Common myeloid progenitor, CD34-positive (primary cell): Measurements from ENCODE around the gene COX18.

ENCODE experiments used
- CTCF ChIA-PET: fragments of 350-600 bp; sonication (Branson Sonifier 250); formaldehyde crosslinking; loops from one replicate; lab custom pipeline; 2021; ENCODE audit warnings: antibody characterized with exemption; lab: Charles Lee
- POLR2A ChIA-PET: fragments of 350-600 bp; sonication (Branson Sonifier 250); formaldehyde crosslinking; loops from one replicate; lab custom pipeline; 2021; ENCODE audit warnings: antibody characterized with exemption; lab: Charles Lee
- DNase-seq, 3 donors: peaks; one replicate each; pipeline versions ENCODE4 v3.0.0 to v3.0.0-alpha.2; 2013
- H3K27ac ChIP-seq, 2 experiments: 1 replicate in 1 of 2; 2 replicates in 1 of 2; pipeline ENCODE4 v1.7.0; 2013; ENCODE audit warnings: inconsistent platforms in 2 of 2, low read length in 2 of 2, mild to moderate bottlenecking in 2 of 2, low read depth in 1 of 2, moderate library complexity in 1 of 2; ENCODE audit not compliant: severe bottlenecking in 2 of 2, insufficient read depth in 1 of 2, poor library complexity in 1 of 2
- H3K27me3 ChIP-seq, 5 experiments: replicated peaks in 2 of 5; 1 replicate in 3 of 5; 2 replicates in 2 of 5; pipeline versions ENCODE4 v1.6.1 to v1.7.0; 2013; ENCODE audit warnings: low read length in 4 of 5, mild to moderate bottlenecking in 2 of 5, moderate library complexity in 2 of 5, inconsistent platforms in 1 of 5; ENCODE audit not compliant: insufficient read depth in 5 of 5, control insufficient read depth in 4 of 5
- H3K36me3 ChIP-seq, 4 experiments: 1 replicate in 2 of 4; 2 replicates in 2 of 4; pipeline versions ENCODE4 v1.6.1 to v1.7.0; 2013; ENCODE audit warnings: low read length in 3 of 4, control low read depth in 1 of 4, mild to moderate bottlenecking in 1 of 4; ENCODE audit not compliant: control insufficient read depth in 4 of 4, insufficient read depth in 4 of 4
- H3K4me1 ChIP-seq, 4 experiments: 1 replicate in 3 of 4; 2 replicates in 1 of 4; pipeline versions ENCODE4 v1.6.1 to v1.7.1; 2013; ENCODE audit warnings: low read length in 3 of 4, mild to moderate bottlenecking in 3 of 4, control low read depth in 1 of 4, inconsistent platforms in 1 of 4, moderate library complexity in 1 of 4; ENCODE audit not compliant: control insufficient read depth in 4 of 4, insufficient read depth in 4 of 4; ENCODE audit errors: control extremely low read depth in 1 of 4
- H3K4me3 ChIP-seq, 7 experiments: 1 replicate in 4 of 7; 2 replicates in 3 of 7; pipeline versions ENCODE4 v1.5.1 to v1.7.0; 2013; ENCODE audit warnings: mild to moderate bottlenecking in 7 of 7, low read length in 6 of 7, moderate library complexity in 6 of 7, inconsistent platforms in 2 of 7, low read depth in 2 of 7, control low read depth in 1 of 7; ENCODE audit not compliant: insufficient read depth in 4 of 7, control insufficient read depth in 1 of 7; ENCODE audit errors: extremely low read depth in 1 of 7
- H3K9me3 ChIP-seq, 5 experiments: 1 replicate in 4 of 5; 2 replicates in 1 of 5; pipeline versions ENCODE4 v1.6.1 to v1.7.1; 2013; ENCODE audit warnings: low read length in 4 of 5, mild to moderate bottlenecking in 2 of 5, inconsistent platforms in 1 of 5, low read depth in 1 of 5, moderate library complexity in 1 of 5; ENCODE audit not compliant: control insufficient read depth in 4 of 5, insufficient read depth in 2 of 5; ENCODE audit errors: control extremely low read depth in 1 of 5
- WGBS: methylation state at CpG from one replicate; pipeline ENCODE4 v1.1.5; 2013; ENCODE audit not compliant: insufficient coverage; 5-methylcytosine and 5-hydroxymethylcytosine counted together

The COX18 gene

GRCh38 chr4:73098016-73098415 is 28.5 kb upstream of the COX18 start:
- 100% methylated on average over 2 of the region's 4 CpGs for WGBS
- H3K27me3 ChIP-seq = no peaks in the 10 kb centered on the region
- H3K9me3 ChIP-seq = no peaks in the 10 kb centered on the region
- H3K4me3 ChIP-seq = no peak overlapping the region
- peaks cover 21 to 64% (median 44%) of the 10 kb centered on the region in 4 experiments for H3K36me3 ChIP-seq
- DNase-seq = no peak
- no peaks in the 10 kb centered on the region for H3K4me1 ChIP-seq
- H3K27ac ChIP-seq = peak overlapping the region in 1 of 2 experiments; percentile 19
- ChIA-PET CTCF (interaction anchor here (1.0 to 1.2 kb wide), 3 partner anchors 9 to 1096 kb away, joined by 3 to 5 read pairs (median 4); no protein-coding TSS in a partner anchor), POLR2A (no interaction called here)

GRCh38 chr4:73092868-73093267 is 23.4 kb upstream of the COX18 start:
- CTCF ChIA-PET = no interaction called here
- no peak for DNase-seq

GRCh38 chr4:73090738-73091137 is 21.2 kb upstream of the COX18 start:
- CTCF ChIA-PET = interaction anchor here (1.2 to 1.5 kb wide), 2 partner anchors 10 to 18 kb away, joined by 3 to 6 read pairs; no protein-coding TSS in a partner anchor
- H3K4me1 ChIP-seq = peaks cover 0 to 3% (median under 1%) of the 10 kb centered on the region in 4 experiments
- peaks cover 19 to 43% (median 31%) of the 10 kb centered on the region in 4 experiments for H3K36me3 ChIP-seq
- no peak overlapping the region for H3K4me3 ChIP-seq
- POLR2A ChIA-PET = no interaction called here
- no peaks in the 10 kb centered on the region for H3K9me3 ChIP-seq
- 100% methylated on average over 1 of the region's 1 CpG for WGBS
- no peaks in the 10 kb centered on the region for H3K27me3 ChIP-seq
- H3K27ac ChIP-seq = no peak overlapping the region
- DNase-seq = no peak

More at GRCh38 chr4:73092868-73093267, 23.4 kb upstream of the COX18 start:
- H3K27me3 ChIP-seq = no peaks in the 10 kb centered on the region
- WGBS = no CpG with 5 or more reads among the region's 1 CpG
- peaks cover 17 to 52% (median 39%) of the 10 kb centered on the region in 4 experiments for H3K36me3 ChIP-seq
- H3K9me3 ChIP-seq = no peaks in the 10 kb centered on the region
- H3K27ac ChIP-seq = peak overlapping the region in 1 of 2 experiments; percentile 1
- no peak overlapping the region for H3K4me3 ChIP-seq
- POLR2A ChIA-PET = no interaction called here
- no peaks in the 10 kb centered on the region for H3K4me1 ChIP-seq

- Histone ChIP-seq H3K27ac (no peak overlapping the region), H3K4me3 (no peak overlapping the region), H3K9me3 (no peaks in the 10 kb centered on the region), H3K27me3 (no peaks in the 10 kb centered on the region), H3K4me1 (peaks cover 0 to 3% (median under 1%) of the 10 kb centered on the region in 4 experiments), H3K36me3 (peaks cover 15 to 49% (median 32%) of the 10 kb centered on the region in 4 experiments)
- no peak for DNase-seq
- ChIA-PET POLR2A (no interaction called here), CTCF (no interaction called here)
Measured at GRCh38 chr4:73087871-73088270, 18.4 kb upstream of the COX18 start.

- no peaks in the 10 kb centered on the region for H3K27me3 ChIP-seq
- peak; percentile 5 to 58 (median 40) for DNase-seq
- POLR2A ChIA-PET = no interaction called here
- peak overlapping the region; percentile 58 to 87 for H3K27ac ChIP-seq
- H3K4me1 ChIP-seq = peaks cover 0 to 3% (median under 1%) of the 10 kb centered on the region in 4 experiments
- no peaks in the 10 kb centered on the region for H3K9me3 ChIP-seq
- CTCF ChIA-PET = interaction anchor here (0.6 to 1.0 kb wide), 2 partner anchors 13 to 1012 kb away, joined by 3 to 4 read pairs; no protein-coding TSS in a partner anchor
- H3K36me3 ChIP-seq = peaks cover 12 to 38% (median 27%) of the 10 kb centered on the region in 4 experiments
- whole genome bisulfite sequencing = 0% methylated on average over 1 of the region's 6 CpGs
- peak overlapping the region in 5 of 7 experiments; percentile 26 to 72 (median 44) for H3K4me3 ChIP-seq
Measured at GRCh38 chr4:73086095-73086868, 16.8 kb upstream of the COX18 start.

- no peak overlapping the region for H3K4me3 ChIP-seq
- no peaks in the 10 kb centered on the region for H3K9me3 ChIP-seq
- ChIA-PET POLR2A (no interaction called here), CTCF (interaction anchor here (1.3 to 1.7 kb wide), 2 partner anchors 10 kb away, joined by 6 to 10 read pairs; partner anchors contain the start of gene COX18)
- no peak overlapping the region for H3K27ac ChIP-seq
- 95% methylated on average over 3 of the region's 3 CpGs for WGBS
- H3K36me3 ChIP-seq = peaks cover 15 to 62% (median 36%) of the 10 kb centered on the region in 4 experiments
- DNase-seq = no peak
- no peaks in the 10 kb centered on the region for H3K4me1 ChIP-seq
- H3K27me3 ChIP-seq = no peaks in the 10 kb centered on the region
Measured at GRCh38 chr4:73080789-73081188, 11.3 kb upstream of the COX18 start.

- Histone ChIP-seq H3K9me3 (no peaks in the 10 kb centered on the region), H3K36me3 (peaks cover 10 to 54% (median 32%) of the 10 kb centered on the region in 4 experiments), H3K27ac (no peak overlapping the region), H3K4me3 (no peak overlapping the region), H3K27me3 (no peaks in the 10 kb centered on the region), H3K4me1 (no peaks in the 10 kb centered on the region)
- ChIA-PET POLR2A (no interaction called here), CTCF (no interaction called here)
- no peak for DNase-seq
- WGBS = 100% methylated on average over 1 of the region's 3 CpGs
Measured at GRCh38 chr4:73075832-73076231, 6.3 kb upstream of the COX18 start.
